Activated CD8-positive, alpha-beta memory T cell treated with anti-CD3 and anti-CD28 coated beads, Interleukin-2, amount 50 U/mL, for 1 hour (primary cell): ENCODE measurements around the gene SSTR3.
"Not testable (repeated sequence)": the region's sequence is repeated elsewhere in the genome, so short reads cannot be mapped to it uniquely, and the experiment has no call there.

ENCODE experiments used
- DNase-seq: peaks from one replicate; pipeline ENCODE4 v3.0.0-alpha.2; 2020; ENCODE audit errors: extremely low read depth

SSTR3 gene

DNA sequence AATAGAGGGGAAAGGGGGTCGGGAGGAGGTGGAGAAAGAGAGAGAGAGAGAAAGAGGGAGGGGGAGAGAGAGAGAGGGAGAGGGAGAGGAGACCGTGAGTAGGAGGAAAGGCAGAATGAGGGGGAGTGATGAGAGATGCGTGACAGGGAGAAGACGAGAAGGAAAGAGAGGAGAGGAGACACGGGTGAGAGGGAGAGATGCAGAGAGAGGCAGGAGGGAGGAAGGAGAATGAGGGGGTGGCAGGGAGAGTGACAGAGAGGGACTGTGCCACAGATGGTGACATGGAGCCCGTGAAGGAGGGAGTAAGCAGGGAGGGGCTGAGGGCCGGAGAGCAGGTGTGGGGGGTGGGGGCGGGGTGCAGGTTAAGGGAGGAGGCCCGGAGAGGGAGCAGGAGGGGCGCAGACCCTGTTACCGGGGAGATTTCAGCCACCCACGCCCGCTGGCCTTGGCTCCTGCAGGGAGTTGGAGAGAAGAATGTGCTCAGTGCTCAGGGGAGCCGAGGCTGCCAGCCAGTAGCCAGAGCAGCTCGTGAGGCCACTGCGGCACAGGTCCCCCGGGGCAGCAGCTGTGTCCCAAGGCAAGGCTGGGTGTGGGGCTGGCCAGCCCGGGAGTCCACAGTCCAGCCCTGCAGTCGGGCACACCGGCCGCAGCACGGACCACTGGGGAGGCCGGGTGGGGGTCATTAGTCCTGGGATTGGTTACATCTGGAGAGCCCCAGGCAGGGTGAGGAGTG is at the start of gene SSTR3:
Gene SSTR3, minus strand, starts transcription at position 304 of the 733 bp plus-strand sequence. CDS start 4,674 bp downstream, outside the sequence.
- no peak for DNase-seq

GRCh38 chr22:37260901-37261336 is 48.6 kb upstream of the SSTR3 start:
- DNase-seq: no peak

- no peak for DNase-seq
These were observed 48.0 kb upstream of the SSTR3 start for GRCh38 chr22:37260155-37260795.

DNA sequence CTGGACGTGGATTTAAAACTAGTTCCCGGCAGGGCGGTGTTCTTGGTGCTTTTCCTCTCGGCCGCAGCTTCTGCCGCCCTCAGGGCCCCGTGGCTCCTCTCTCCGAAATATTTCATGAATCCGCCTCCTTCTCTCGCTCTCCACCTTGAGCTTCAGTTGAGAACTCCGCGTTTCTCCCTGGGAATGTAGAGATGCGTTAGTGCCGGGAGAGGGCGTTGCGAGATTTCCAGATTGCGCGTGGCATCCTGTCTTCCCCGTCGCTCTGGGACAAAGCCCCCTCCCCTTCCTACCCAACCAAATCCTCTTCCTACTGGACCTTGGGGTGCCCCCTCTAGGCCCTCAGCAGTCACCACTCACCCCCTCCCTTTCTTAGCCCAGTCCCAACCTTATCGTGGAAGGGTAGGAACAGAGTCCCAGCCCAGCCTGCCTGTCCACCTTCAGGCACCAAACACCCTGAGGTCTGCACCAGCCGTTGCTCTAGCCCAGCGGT is 47.3 kb upstream of the SSTR3 start:
- DNase-seq: no peak

DNA sequence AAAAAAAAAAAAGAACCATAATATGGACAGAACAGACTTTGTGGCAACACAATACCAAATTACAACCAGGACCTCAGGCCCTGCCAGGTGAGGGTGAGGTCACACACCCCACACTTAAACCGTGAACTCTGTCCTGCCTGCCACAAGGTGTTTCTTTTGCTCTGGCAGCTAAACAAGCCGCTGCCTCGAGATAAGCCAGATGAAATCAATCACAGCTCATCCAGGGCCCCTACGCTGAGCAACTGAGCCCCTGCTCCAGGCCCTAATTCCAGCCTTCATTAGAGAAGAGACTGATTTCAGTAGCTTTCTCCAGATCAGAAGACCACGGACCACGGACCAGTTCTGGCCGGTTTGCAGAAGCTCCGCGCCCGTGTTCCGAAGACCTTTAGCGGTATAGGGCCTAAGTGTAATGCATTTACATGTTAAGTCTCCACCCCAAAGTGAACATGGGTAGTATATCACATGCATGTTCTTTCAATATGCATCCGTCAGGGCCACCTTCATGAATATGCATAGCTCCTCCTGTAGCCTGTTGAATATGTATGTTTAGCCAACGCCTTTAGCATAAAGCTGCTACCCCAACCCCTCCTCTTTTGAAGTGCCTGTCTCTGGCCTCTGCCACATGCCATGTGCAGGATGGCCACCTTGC is 46.6 kb upstream of the SSTR3 start:
- no peak for DNase-seq

DNA sequence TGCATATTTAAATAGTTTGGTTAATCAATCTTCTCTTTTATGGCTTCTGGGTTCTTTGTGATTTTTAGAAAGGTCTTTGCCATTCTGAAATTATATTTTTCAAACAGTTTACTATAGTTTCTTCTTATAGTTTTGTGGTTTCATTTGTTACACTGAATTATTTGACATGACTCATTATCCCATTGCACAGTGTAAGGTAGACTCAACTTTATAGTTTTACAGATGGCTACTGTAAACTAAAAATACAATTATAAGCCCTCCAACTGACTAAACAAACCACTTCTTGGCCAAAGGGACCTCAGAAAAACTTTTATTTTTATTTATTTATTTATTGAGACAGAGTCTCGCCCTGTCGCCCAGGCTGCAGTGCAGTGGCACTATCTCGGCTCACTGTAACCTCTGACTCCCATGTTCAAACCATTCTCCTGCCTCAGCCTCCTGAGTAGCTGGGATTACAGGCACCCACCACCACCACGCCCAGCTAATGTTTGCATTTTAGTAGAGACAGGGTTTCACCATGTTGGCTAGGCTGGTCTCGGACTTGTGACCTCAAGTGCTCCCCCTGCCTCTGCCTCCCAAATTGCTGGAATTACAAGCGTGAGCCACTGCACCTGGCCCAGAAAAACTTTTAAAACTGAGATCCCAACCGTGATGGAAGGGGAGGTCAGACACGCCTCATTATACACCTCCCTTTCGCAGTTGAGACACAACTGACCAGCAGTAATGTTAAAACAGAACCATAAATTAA is 45.9 kb upstream of the SSTR3 start:
- DNase-seq: no peak

GRCh38 chr22:37256075-37256726 is 43.9 kb upstream of the SSTR3 start:
- no peak for DNase-seq

DNA sequence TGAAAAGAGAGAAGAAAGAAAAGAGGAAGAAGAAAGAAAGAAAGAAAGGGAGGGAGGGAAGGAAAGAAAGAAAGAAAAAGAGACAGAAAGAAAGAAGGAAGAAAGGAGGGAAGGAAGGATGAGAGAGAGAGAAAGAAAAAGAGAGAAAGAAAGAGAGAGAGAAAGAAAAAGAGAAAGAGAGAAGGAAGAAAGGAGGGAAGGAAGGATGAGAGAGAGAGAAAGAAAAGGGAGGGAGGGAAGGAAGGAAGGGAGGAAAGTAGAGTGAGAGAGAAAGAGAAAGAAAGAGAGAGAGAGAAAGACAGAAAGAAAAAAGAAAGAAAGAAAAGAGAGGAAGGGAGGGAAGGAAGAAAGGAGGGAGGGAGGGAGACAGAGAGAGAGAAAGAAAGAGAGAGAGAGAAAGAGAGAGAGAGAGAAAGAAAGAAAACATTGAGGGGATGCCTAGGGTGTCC is 43.3 kb upstream of the SSTR3 start:
- no peak for DNase-seq

DNA sequence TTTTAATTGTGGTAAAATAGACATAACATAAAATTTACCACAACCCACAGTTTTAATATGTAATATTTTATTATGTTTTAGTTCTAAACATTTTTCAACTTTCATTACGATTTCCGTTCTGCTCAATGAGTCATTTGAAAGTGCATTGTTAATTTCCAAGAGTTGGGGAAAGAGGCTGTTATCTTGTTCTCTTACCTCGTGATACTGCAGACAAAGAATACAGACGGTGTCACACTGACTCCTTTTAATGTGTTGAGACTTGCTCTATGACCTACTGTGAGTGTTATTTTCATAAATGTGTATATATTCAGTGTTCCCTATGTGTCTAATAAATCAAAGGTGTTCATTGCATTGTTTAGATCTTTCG is 42.6 kb upstream of the SSTR3 start:
- DNase-seq: no peak

DNA sequence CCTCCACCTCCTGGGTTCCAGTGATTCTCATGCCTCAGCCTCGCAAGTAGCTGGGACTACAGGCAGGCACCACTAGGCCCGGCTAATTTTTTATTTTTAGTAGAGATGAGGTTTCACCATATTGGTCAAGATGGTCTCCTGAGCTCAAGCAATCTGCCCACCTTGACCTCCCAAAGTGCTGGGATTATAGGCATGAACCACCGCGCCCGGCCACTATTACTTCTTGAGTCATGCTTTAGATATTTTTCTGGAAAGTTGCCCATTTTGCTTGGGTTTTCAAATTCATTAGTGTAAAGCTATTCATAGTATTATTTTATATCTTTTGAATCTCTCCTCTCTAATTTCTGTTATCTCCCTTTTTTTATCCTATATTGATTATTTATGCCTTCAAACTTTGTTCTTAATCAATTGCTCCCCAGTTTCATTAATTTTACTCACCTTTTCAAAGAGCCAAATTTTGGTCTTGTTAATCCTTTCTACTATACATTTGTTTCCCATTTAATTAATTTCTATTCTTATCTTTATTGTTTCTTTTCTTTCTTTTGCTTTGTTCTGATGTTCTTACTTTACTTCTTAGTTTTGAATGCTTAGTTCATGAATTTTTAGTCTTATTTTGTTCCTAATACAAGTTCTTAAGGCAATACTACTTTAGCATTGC is 42.1 kb upstream of the SSTR3 start:
- no peak for DNase-seq

DNA sequence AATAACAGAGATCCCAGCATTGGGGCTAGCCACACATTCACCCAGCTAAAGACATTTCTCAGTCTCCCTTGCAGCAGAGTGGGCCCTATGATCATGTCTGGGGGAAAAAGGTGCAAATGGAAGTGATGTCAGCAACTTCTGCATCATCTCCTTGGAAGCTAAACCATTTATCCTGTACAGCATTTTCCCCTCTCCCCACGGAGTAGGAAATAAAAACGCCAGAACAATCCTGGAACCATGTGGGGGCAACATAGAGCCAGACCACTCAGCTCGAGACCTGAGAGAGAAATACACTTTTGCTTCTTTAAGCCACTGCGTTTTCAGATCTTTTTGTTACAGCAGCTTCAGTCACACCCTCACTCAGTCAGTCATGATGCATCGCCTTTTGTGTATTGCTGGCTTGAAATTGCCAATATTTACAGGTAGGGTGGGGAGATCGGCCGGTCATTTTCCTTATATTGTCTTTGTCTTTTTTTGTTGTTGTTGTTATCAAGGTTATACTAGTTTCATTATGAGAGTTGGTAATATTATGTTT is 40.9 kb upstream of the SSTR3 start:
- DNase-seq: no peak

DNA sequence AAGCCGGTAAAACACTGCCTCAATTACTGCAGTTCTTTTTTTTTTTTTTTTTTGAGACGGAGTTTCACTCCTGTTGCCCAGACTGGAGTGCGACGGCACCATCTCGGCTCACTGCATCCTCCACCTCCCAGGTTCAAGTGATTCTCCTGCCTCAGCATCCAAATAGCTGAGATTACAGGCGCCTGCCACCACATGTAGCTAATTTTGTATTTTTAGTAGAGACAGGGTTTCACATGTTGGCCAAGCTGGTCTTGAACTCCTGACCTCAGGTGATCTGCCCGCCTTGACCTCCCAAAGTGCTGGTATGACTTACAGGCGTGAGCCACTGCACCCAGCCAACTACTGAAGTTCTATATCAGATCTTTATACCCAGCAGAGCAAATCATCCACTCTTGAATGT is 39.6 kb upstream of the SSTR3 start:
- DNase-seq: not testable (repeated sequence)

- DNase-seq: no peak
These were observed 37.7 kb upstream of the SSTR3 start for GRCh38 chr22:37249986-37250385.

DNA sequence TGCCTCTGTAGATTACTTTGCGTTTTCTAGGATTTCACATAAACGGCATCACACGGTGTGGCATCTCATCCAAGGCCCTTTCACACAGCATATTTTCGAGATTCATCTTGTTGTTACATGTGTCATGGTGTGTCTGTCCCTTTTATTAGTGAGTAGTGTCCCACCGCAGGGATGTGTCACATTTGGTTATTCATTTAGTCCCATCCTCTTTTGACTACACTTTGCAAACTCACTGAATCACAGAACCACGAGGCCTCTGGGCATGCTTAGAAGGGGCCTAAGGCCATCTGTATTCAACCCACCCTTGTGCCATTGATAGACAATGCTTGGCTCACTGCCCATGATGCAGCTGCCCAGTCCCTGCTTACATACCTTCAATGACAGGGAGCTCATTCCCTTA is 36.0 kb upstream of the SSTR3 start:
- no peak for DNase-seq

GRCh38 chr22:37245740-37246139 is 33.5 kb upstream of the SSTR3 start:
- DNase-seq: no peak

DNA sequence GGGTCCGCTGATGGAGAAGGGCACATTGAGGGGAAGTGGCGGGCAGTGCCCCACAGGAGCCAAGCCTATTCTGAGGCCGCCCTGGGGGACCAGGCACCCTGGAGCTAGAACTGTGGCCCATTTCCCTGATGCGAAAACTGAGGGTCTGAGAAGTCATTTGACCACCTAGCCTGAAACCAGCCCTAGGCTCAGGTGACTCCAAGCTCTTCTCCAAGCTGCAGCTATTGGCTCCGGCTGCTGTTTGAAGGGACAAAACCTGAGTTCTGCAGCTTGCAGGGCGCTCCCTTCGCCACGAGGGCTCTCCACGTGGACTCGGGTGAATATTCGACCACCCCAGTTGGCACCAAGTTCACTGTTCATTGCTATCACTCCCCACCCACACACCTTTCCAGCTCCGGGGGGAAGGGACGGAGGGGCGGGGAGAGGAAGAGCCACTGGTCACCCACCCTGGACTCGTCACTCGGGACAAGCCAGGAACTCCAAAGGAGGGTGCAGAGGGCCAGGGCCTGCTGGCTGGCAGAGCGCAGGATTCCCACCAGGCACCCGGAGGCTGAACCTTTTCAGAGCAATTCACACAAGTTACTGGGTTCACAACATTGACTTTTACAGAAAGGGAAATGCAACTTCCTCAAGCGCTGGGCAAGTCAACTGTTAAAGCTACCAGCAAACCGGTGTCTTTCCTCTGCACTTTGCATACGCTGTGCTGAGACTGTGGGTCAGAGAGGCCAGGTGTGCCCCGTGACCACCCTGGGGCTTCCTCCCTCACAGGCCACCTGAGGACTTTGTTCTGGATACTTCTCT is 32.8 kb upstream of the SSTR3 start:
- DNase-seq: no peak

DNA sequence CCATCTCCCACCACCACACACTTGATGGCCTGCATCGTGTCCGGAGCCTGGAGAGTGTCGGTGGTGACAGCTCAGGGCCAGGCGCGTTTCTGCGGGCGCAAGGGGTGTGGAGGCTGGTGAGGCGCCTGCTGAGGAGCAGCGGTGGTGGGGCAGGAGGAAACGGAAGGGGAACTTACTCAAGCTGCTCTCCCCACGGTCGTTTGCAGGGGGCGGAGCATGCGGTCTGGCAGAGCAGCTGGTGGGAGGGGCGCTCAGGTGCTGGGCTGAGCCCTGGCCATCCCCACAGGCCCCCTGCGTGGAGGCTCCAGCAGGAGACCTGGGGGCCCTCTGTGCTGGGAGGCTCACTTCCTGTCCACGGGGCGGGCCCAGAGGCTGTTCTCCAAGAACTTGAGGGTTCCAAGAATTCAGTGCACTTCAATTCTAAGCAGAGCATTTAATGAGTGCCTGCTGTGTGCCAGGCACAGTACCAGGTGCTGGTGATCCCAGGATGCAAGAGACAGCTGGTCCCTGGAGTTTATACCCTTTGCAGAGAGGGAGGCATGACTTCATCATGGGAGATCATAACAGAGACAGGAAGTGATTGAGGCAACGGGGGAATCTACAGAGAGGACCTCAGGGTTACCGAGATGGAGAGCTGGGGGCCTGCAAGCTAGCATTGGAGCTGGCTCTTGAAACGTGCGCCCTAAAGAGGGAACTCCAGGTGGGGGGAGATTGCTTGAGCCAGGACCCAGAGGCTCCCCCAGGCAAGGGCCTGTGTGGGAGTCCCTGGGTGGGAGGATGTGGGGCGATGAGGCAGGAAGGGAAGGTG is 32.0 kb upstream of the SSTR3 start, which contains the start of gene RAC2:
Gene RAC2, minus strand, starts transcription at position 156 of the 808 bp plus-strand sequence. Its CDS starts 121 bp downstream, at position 35.
- peak; percentile 78 for DNase-seq

- DNase-seq: no peak
These were observed 31.3 kb upstream of the SSTR3 start for GRCh38 chr22:37243402-37244113.
